Measurements from ENCODE around the gene GABRB3. TPM values are rescaled to one million over a fixed set of nuclear protein-coding genes. Genes with fewer than 3 reads are reported as not detected.

Gene GABRB3
- total and polyA plus RNA-seq, 2 of the 8 experiments (the other 6 are each of a cell fraction or from before 2014, with no cell fraction given), result 98.8 to 163 TPM

DNA sequence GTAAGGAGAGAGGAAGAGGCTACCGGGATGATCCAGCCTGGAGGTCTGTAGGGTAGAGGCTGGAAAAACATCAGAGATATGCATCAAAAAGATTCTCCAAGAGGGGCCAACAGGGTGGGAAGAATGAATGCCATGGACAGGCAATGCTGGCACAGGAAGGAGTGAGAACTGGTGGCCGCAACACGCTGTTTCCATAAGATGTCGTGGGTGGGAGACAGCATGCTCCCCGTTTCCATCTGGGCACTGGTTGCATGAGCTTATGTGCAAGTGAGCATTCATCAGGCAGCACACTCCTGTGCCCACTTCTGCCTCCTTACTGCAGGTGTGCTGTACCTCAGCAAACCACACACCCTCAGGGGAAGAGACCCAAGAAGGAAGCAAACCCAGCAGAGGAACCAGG is 59.4 kb downstream of the GABRB3 start (continued):
- TF ChIP-seq KDM5A (IDR thresholded peaks at IDR 0.05; ENCODE audit: low read length), result no peak
- TF ChIP-seq GTF2F1 (IDR thresholded peaks at IDR 0.05; ENCODE audit: borderline replicate concordance, low read depth, low read length), result no peak

Measured in H1 (cell line).